Parathyroid adenoma (tissue), 2 donors: ENCODE measurements around the gene CCDC137.

Source experiments
- H2AFZ ChIP-seq: fragments of 300-600 bp; sonication (generic); one replicate; pipeline ENCODE4 v1.7.0; 2017; ENCODE audit warnings: antibody characterized with exemption, mild to moderate bottlenecking
- H3K27ac ChIP-seq: fragments of 300-600 bp; sonication (generic); one replicate; pipeline ENCODE4 v1.7.0; 2017
- H3K27me3 ChIP-seq: fragments of 300-600 bp; sonication (generic); one replicate; pipeline ENCODE4 v1.7.0; 2017; ENCODE audit warnings: low read length; ENCODE audit not compliant: control insufficient read depth, insufficient read depth
- H3K36me3 ChIP-seq: fragments of 300-600 bp; sonication (generic); one replicate; pipeline ENCODE4 v1.7.0; 2017; ENCODE audit warnings: low read length; ENCODE audit not compliant: control insufficient read depth, insufficient read depth
- H3K4me1 ChIP-seq: fragments of 300-600 bp; sonication (generic); one replicate; pipeline ENCODE4 v1.7.0; 2017; ENCODE audit warnings: control low read depth
- H3K4me2 ChIP-seq: fragments of 300-600 bp; sonication (generic); one replicate; pipeline ENCODE4 v1.7.0; 2017; ENCODE audit warnings: low read length
- H3K4me3 ChIP-seq: fragments of 300-600 bp; sonication (generic); one replicate; pipeline ENCODE4 v1.7.0; 2017; ENCODE audit warnings: low read depth, low read length
- H3K79me2 ChIP-seq: fragments of 300-600 bp; sonication (generic); one replicate; pipeline ENCODE4 v1.7.0; 2017; ENCODE audit warnings: control low read depth
- H3K9ac ChIP-seq: fragments of 300-600 bp; sonication (generic); one replicate; pipeline ENCODE4 v1.7.0; 2017; ENCODE audit warnings: mild to moderate bottlenecking
- H3K9me3 ChIP-seq: fragments of 300-600 bp; sonication (generic); one replicate; pipeline ENCODE4 v1.7.0; 2017; ENCODE audit warnings: low read length; ENCODE audit not compliant: control insufficient read depth
- CTCF ChIP-seq: fragments of 300-600 bp; sonication (generic); IDR thresholded peaks from one replicate; pipeline ENCODE4 v1.7.0; 2017; ENCODE audit warnings: antibody characterized with exemption, mild to moderate bottlenecking
- donor health status: primary hyperparathyroidism.

CCDC137 gene

GRCh38 chr17:81715872-81716673, 49.5 kb downstream of the CCDC137 start:
- no peak for TF ChIP-seq CTCF

GRCh38 chr17:81716674-81716996, 50.1 kb downstream of the CCDC137 start:
- Histone ChIP-seq H3K4me2 (no peak overlapping the region), H3K4me1 (peaks cover 26% of the 10 kb centered on the region), H3K9me3 (no peaks in the 10 kb centered on the region), H3K27me3 (no peaks in the 10 kb centered on the region), H3K4me3 (no peak overlapping the region), H3K27ac (no peak overlapping the region), H3K79me2 (peaks cover 14% of the 10 kb centered on the region), H2AFZ (no peak overlapping the region), H3K36me3 (no peaks in the 10 kb centered on the region), H3K9ac (no peak overlapping the region)
- TF ChIP-seq CTCF = no peak

More at GRCh38 chr17:81715872-81716673, 49.5 kb downstream of the CCDC137 start:
- Histone ChIP-seq H2AFZ (no peak overlapping the region), H3K27ac (no peak overlapping the region), H3K4me1 (peaks cover 24% of the 10 kb centered on the region), H3K36me3 (no peaks in the 10 kb centered on the region), H3K4me2 (no peak overlapping the region), H3K9ac (no peak overlapping the region), H3K9me3 (no peaks in the 10 kb centered on the region), H3K4me3 (no peak overlapping the region), H3K27me3 (no peaks in the 10 kb centered on the region), H3K79me2 (peaks cover 14% of the 10 kb centered on the region)

GRCh38 chr17:81717049-81717765, 50.7 kb downstream of the CCDC137 start:
- H3K79me2 ChIP-seq = peaks cover 14% of the 10 kb centered on the region
- no peak overlapping the region for H3K27ac ChIP-seq
- no peak overlapping the region for H2AFZ ChIP-seq
- no peak overlapping the region for H3K9ac ChIP-seq
- H3K4me1 ChIP-seq = peaks cover 31% of the 10 kb centered on the region
- TF ChIP-seq CTCF = no peak
- H3K27me3 ChIP-seq = no peaks in the 10 kb centered on the region
- no peak overlapping the region for H3K4me2 ChIP-seq
- H3K36me3 ChIP-seq = no peaks in the 10 kb centered on the region
- no peaks in the 10 kb centered on the region for H3K9me3 ChIP-seq
- H3K4me3 ChIP-seq = no peak overlapping the region

GRCh38 chr17:81717766-81718089, 51.2 kb downstream of the CCDC137 start:
- Histone ChIP-seq H2AFZ (no peak overlapping the region), H3K9me3 (no peaks in the 10 kb centered on the region), H3K9ac (no peak overlapping the region), H3K27ac (no peak overlapping the region), H3K4me2 (no peak overlapping the region), H3K4me1 (peaks cover 33% of the 10 kb centered on the region), H3K27me3 (no peaks in the 10 kb centered on the region), H3K4me3 (no peak overlapping the region), H3K36me3 (no peaks in the 10 kb centered on the region), H3K79me2 (peaks cover 14% of the 10 kb centered on the region)
- no peak for TF ChIP-seq CTCF
